Mammary epithelial cell (primary cell): Measurements from ENCODE around the gene NDUFA11.

Source experiments
- EZH2 ChIP-seq: IDR thresholded peaks from 2 replicates; pipeline ENCODE4 v1.6.1; 2012; ENCODE audit warnings: low read length, inconsistent platforms, borderline replicate concordance
- TF ChIP-seq, protein P1 (sequence below), 2 donors: IDR thresholded peaks in 1 of 2; conservative IDR thresholded peaks in 1 of 2; 2 replicates each; pipeline ENCODE4 v1.5.1; 2011 to 2012; ENCODE audit warnings: inconsistent platforms in 2 of 2, low read length in 2 of 2, mild to moderate bottlenecking in 2 of 2, control low read depth in 1 of 2, low read depth in 1 of 2; ENCODE audit not compliant: insufficient read depth in 1 of 2; ENCODE audit errors: extremely low read depth in 1 of 2

DNA sequence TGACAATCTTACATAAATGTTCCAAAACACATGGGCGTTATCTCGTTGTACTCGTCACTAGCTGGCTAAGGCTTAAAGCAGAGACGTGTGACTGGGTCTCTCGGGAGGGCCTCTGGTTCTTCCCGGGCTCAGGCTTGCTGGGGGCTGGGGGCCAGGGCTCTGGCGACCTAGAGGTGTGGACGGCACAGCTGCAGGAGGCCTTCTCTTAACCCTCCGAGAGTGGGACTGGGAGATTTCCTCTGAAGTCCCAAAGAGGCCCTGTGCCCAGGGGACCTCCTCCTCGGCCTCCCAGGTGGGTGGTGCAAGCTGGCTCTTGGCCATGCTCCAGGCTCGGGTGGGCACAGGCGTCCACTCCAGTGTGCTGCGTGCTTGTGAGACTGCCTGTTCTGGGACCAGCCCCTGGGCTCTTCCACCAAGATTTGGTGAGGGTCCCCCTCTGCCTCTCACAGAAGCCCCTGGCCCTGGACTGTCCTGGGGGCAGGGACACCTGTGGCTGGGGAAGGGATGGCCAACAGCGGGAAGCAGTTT lies 12.7 kb upstream of the NDUFA11 start:
- TF ChIP-seq, protein P1, sequence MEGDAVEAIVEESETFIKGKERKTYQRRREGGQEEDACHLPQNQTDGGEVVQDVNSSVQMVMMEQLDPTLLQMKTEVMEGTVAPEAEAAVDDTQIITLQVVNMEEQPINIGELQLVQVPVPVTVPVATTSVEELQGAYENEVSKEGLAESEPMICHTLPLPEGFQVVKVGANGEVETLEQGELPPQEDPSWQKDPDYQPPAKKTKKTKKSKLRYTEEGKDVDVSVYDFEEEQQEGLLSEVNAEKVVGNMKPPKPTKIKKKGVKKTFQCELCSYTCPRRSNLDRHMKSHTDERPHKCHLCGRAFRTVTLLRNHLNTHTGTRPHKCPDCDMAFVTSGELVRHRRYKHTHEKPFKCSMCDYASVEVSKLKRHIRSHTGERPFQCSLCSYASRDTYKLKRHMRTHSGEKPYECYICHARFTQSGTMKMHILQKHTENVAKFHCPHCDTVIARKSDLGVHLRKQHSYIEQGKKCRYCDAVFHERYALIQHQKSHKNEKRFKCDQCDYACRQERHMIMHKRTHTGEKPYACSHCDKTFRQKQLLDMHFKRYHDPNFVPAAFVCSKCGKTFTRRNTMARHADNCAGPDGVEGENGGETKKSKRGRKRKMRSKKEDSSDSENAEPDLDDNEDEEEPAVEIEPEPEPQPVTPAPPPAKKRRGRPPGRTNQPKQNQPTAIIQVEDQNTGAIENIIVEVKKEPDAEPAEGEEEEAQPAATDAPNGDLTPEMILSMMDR (conservative IDR thresholded peaks at IDR 0.05 in 1 of 2, IDR thresholded peaks at IDR 0.05 in 1 of 2; ENCODE audit: extremely low read depth in 1 of 2, insufficient read depth in 1 of 2, low read depth in 1 of 2, low read length in 2 of 2): no peak
- TF ChIP-seq EZH2: no peak
